Activated CD4-positive, alpha-beta T cell treated with anti-CD3 and anti-CD28 coated beads, Interleukin-10, Interleukin-2, amounts not matched to agents 100 ng/mL and 50 ng/mL, durations not matched to agents 16 hours and 8 hours (primary cell): Measurements from ENCODE around the gene PARD3.
"Not testable (repeated sequence)": the region's sequence is repeated elsewhere in the genome, so short reads cannot be mapped to it uniquely, and the experiment has no call there.

Experiments
- DNase-seq: peaks from one replicate; pipeline ENCODE4 v3.0.0-alpha.2; 2020

The PARD3 gene

DNA sequence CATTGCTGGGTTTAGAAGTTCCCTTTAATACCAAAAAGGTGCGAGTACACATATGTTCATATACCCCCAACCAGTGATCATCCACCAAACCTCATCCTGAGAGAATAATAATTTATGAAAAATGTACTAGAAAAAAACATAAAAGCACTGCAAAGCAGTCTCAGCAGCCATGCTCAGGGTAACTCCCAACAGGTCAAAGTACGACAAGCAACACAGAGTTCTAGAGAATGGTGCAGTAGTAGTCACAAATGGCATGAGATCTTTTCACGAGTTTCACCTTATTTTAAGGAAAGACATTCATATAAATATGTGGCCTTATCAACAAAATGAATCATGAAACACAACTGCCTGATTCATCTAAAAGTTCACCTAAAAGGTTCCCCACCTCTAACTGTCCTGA is 338.5 kb downstream of the PARD3 start:
- DNase-seq, result no peak

DNA sequence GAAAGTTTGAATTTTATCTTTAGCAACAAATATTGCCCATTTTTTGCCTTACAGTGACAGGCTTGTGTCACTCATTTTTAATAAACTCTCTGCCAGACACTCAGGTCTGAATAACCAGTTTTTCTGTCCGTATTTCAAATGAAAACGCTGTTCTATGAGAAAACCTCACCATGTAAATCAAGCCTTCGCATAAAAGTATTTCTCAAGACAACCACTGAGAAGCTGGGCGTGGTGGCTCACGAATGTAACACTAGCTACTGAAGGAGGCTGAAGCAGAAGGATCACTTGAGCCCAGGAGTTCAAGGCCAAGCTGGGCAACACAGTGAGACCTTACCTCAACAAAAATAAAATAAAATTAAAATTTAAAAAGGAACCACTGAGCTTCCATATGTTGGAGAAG is 339.3 kb downstream of the PARD3 start:
- DNase-seq, result no peak

DNA sequence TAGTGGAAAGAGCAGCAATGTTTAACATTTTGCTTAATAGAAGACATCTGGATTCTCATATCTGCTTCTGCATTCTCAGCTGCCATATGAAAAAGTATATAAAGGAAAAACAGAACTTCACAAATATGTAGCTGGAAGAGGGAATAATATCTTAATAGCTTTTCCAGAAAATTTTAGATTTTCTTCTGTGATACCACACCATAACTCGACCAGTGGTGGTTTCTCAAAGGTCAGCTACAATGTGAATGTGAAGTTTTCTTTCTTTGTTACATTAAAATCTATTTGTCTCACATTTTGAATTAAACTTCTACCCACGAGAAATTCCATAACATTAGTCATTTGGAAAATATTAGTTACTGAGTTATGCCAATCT is 339.8 kb downstream of the PARD3 start:
- no peak for DNase-seq

DNA sequence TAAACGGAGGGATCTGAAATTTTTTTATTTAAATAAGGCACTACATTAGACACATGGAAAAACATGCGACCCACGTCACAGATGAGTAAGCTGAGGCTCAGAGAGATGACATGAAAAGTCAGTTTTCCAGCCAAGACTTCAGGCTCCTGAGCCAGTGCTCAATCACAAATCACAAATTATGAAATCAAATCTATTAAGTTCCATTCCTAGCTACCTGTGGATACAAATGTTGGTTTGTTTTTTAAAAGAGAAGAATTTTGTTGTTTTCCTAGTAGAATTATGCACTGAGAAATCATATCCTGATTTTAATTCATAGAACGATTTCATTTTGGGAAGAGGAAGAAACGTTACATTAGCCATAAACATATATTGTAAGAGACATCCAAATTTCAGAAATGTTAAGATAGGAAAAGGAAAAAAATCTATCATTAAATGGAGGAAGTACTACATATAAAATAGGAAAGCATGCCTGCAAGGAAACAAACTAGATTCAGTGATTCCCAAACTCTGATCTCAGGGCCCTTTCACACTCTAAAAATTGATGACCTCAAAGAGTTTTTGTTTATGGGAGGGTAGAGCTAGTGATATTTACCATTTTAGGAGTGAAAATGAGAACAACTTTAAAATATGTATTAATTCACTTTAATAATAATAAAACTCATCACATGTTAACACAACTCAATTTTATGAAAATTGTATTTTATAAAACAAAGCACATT is 340.4 kb downstream of the PARD3 start:
- no peak for DNase-seq

DNA sequence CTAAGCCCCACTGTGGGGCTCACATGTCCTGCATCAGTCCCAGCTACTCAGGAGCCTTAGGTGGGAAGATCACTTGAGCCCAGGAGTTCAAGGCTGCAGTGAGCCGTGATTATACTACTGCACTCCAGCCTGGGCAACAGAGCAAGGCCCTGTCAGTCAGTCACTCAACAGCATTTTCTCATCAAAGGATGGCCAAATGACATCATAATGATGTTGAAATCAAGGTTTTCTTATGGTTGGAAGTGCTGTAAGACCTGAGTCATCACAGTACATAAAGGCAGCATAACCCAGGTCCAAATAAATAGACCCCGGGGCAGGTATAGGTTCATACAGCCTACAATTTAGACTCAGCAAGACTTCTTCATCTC is 341.1 kb downstream of the PARD3 start:
- DNase-seq, result no peak

DNA sequence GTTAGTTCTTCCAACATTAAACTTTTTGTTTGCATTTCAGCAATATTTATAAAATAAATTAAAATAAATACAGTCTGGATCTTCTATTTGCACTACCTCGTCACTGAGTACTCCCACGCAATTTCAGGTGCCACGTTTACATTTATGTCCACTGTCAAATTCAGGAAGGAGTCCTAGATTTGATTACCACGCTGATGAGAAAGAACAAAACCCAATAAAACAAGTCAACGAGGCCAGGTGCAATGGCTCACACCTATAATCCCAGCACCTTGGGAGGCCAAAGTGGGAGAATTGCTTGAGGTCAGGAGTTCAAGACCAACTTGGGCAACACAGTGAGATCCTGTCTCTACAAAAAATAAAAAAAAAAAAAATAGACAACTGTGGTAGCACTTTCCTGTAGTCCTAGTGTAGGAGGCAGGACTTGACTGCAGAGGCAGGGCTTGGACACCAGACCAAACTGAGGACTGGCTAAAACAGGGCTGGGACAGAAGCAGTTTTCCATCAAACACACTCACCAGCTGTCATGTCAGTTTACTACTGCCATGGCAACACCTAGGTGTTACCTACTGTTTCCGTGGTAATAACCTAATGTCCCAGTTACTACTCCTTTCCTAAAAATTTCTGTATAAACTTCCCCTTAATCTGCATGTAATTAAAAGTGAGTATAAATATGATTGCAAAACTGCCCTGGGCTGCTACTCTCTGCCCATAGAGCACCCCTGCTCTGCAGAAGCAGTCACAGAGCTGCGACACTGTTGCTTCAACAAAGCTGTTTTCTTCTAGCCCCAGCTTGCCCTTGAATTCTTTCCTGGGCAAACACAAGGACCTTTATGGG is 341.7 kb downstream of the PARD3 start:
- no peak for DNase-seq

DNA sequence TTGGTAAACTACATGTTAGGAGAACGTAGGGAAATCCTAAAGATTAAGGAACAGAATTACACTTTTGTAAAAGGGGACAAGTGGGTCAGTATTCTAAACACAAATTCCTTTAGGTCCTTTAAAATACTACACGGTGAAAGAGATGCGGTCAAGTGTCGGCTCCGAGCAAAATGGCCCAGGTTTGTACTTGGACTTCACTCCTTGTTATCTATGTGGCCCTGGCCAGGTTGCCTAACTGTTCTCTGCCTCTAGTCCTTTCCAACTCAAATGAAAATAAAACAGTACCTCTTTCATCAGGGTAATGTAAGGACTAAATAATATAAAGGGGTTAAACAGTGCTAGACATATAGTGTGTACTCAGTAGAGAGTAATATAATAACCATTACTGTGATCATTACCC is 344.8 kb downstream of the PARD3 start:
- DNase-seq, result no peak

DNA sequence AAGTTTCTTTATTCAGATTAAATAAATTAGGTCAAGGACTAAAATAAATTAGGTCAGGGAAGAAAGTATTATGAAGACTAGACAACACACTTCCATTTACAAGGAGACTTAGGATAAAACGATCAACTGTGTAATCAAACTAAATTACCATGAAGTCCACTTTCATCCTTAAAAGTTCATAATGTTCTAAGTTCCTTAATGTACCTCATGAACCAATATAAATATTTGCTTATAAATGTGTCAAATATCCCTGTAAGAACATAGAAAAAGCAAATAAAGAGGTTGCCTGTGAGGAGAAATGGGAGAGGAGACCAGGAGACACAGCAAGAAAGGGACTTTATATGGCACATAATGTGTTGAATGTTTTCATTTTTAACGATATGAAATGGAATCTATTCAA is 345.6 kb downstream of the PARD3 start:
- DNase-seq, result no peak

DNA sequence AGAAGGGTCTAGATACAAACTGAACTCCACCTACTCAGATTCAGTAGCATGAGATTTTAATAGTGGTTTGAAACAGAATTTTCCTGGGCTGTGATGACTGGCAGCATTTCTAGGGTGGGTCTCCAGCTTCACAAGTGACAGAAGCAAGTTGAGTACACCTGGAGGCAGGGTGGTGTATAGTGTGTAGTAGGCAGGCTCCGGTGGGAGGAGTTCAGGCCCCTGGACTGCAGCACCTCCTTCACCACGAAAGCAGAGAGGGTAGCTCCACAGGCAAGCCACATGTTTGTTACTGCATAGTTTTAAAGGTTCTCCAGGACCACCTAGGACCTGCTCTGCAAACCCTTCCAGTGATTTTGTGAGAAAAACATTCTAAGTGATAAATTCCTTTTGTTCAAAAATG is 347.2 kb downstream of the PARD3 start:
- DNase-seq, result no peak

DNA sequence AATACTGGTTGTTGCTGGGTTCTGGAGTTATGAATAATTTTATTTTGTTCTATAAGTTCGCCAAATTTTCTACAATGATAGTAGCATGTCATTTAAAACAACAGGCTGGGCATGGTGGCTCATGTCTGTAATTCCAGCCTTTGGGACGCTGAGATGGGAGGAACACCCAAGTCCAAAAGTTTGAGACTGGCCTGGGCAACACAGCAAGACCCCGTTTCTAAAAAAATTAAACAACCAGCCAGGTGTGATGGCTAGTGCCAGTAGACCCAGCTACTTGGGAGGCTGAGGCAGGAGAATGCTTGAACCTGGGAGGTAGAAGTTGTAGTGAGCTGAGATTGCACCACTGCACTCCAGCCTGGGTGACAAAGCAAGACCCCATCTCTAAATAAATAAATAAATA is 347.7 kb downstream of the PARD3 start:
- DNase-seq, result no peak

DNA sequence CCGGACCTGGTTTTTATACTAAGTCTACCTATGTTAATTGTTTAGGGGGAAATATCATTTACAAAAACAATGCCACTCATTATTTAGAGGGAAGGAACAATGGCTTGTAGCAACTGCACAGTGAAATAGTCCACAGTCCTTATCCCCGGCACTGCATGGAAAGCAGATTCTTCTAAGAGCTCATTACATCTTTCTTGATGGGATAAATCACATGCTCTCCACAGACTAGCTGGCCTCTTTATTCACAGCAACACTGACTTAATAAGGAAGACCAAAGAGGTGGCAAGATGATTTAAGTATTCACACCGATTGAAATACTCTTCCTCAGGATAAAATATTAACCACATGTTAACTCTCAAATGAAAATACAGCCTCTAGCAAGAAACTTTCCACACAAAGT is 349.4 kb downstream of the PARD3 start:
- DNase-seq, result no peak

DNA sequence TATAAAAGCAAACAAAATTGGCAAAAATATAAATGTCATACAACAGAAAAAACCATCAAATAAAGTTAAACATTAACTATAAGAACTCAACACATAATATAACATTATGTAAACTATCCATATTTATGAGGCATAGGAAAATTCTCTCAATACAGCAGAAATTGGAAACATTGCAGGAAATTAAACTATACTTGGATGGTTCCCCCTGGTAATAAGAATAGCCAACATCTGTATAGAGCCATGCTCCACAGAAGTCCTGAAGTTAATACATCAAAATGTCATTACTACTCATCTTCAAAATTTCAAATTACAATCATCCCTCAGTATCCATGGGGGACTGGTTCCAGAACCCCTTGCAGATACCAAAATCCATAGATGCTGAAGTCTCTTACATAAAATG is 350.5 kb downstream of the PARD3 start:
- DNase-seq, result no peak

DNA sequence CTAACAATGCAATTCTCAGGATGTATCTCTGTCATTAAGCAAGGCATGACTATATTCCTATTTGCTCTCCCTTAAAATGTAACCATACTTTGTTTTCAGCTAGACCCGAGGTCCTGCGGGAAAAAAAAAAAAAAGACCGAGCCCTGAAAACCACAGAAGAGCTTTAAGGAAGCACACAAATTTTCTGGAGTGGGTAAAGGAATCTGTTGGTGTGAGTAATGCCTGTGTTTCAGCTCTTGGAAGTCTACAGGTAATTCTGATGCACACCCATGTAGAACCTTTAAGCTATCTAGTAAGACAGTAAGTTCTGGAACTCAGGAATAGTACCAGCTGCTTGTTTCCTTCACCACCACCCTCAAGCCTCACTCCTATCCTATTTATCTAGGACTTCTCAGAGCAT is 351.1 kb downstream of the PARD3 start:
- no peak for DNase-seq

DNA sequence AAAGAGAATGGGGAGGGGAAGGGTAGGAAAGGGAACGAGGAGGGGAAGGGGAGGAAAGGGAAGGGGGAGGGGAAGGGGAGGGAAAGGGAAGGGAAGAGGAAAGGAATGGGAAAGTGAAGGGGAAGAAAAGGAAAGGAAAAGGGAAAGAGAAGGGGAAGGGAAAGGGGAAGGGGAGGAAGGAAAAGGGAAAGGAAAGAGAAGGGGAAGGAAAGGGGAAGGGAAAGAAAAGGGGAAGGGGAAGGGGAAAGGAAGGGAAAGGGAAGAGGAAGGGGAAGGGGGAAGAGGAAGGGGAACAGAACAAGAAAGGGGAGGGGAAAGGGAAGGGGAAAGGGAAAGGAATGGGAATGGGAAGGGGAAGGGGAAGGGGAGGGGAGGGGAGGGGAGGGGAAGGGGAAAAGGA is 352.1 kb downstream of the PARD3 start:
- DNase-seq, result no peak

DNA sequence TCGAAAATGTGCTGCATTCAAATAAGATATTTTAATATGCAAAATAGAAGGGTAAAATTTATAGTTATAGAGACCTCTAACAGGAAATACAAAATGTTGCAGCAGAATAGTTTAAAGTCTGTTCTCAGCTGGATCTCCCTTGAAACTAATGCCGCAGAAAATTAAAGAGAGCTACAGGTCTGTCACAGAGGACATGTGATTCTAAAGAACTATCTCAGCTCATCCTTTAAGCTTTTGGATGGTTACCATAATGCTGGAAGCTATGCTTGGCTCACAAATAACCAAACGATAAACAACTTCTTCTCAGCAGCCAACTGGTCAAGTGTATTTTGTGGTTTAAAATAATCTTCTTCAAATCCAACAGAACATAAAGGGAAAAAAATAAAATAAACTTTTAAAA is 353.0 kb downstream of the PARD3 start:
- no peak for DNase-seq

DNA sequence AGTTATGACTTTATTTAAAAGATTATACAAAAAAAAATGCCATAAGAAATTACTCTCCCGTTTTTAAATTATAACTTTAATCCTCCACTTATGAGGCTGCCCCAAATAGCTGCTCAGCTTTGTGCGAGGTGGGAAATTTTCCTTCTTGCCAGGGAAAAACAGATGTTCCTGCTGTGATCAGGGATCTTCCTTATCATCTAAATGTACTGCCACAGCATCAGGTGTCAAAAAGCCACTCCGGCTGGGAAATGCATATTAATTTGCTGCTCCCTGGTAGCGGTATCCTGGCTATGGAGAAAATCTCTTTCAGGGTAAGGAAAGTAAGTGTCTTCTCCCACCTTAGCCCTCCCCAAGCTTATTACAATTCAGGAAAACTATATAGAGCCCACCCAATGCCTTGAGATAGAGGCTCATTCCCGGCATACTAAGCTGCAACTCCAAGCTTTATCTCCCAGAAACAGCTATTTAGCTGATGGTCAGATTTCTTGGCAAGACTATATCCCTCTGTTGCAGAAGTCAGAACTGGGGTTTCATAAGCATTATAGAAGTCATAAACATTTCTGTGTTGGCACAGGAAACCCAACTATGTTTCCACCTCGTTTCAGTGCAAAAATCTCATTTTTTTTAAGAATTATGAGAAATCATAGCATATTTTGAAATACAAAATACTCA is 360.4 kb downstream of the PARD3 start:
- no peak for DNase-seq

DNA sequence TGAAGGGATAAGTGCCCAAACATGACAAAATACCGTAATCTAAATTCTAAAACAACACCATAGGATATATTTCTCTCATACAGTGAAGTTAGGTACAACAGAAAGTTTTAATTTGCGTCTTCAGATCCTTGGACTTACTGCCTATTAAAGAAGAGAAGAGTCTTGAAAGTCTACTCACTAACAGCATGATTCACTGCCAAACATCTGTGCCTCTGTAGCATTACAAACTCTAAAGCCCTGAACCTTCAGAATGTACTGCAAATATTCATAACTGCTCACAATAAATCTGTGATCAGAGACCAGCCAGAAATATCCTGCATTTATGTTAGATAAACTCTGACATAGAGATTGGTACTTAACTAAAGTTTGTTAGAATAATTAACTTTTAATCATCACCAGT is 365.3 kb downstream of the PARD3 start:
- DNase-seq, result no peak

DNA sequence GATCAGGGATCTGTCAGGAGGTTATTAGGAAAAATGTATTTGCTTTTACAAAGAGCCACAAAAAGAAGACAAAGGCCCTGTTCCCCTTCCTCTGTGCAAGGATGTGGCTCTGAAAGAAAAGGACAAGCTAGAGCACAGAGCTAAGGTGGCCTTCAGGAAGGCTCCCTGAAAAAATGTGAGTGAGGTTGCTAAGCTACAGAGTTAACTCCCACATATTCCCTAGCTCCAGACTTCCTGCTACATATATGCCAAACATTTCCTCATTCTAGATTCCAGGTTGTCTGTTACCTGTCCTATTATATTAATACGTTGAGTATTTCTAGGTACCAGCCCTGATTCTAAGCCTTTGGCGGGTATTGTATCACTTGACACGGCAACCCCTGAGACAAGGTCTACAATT is 369.0 kb downstream of the PARD3 start:
- DNase-seq, result no peak

DNA sequence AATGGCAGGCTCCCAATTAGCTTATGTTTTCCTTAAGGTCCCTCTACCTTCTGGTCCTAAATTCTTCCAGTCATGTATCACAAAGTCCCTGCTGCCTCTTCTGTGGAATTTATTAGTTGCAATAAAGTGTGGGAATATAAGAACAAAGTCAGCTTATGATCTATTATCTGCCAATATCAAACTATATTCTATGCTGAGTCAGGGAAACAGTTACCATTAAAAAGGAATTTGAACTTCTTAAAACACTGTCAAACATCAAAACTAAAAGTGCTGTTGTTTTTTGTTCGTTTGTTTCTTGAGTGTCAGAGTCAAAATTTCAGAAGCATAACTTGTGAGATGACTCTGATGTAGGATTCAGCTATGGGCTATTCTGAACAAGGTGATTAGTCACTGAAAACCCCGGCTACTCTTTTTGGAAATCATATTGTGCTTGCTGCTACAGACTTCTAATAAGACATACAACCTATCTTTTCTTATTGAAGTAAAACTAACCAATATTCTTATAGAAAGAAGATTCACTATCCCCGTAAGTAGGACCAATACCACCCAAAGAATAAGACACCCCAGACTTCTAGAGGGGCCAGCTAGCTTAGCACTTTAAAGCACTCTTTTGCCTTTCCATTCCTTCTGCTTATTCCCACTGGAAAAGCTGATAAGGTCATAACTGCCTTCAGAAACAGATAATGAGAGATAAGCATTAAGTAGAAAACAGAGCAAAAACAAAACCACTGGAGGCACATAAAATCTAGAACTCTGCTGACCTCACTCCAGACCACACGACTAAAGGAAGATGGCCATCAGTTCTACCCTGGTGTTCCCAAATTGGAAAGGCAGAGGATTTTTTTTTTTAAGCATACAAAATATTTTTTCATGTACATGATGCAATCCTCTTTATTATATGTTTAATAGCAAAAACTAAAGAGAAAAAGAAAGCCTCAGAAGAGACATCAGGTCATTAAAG is 370.6 kb downstream of the PARD3 start:
- DNase-seq, result no peak

DNA sequence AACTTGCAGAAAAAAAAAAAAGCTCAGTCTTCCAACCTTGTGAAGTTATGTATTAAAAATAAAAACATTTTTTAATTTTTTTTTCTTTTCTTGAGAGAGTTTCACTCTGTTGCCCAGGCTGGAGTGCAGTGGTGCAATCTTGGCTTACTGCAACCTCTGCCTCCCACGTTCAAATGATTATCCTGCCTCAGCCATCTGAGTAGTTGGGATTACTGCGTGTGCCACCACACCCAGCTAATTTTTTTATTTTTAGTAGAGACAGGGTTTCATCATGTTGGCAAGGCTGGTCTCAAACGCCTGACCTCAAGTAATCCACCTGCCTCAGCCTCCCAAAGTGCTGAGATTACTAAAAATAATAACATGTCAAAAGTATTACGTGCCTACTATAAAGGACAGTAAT is 375.7 kb downstream of the PARD3 start:
- DNase-seq, result not testable (repeated sequence)

DNA sequence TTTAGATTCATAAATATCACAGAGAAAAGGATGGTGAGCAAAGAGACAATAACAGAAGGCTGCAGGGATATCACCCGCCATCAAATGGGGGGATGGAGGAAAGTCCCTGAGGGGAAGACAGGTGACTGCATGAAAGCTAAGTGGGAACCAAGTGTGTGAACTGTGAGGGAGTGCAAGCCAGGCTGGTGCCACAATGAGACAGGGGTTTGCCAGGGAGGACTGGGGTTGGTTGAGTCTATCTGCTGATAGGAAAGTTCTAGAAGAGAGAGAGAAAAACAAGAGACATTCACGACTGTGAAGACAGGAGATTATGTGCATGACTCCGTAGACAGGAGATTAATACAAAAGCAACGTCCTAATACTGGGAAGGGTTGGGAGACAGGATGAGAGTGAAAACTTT is 376.4 kb downstream of the PARD3 start:
- DNase-seq, result no peak

DNA sequence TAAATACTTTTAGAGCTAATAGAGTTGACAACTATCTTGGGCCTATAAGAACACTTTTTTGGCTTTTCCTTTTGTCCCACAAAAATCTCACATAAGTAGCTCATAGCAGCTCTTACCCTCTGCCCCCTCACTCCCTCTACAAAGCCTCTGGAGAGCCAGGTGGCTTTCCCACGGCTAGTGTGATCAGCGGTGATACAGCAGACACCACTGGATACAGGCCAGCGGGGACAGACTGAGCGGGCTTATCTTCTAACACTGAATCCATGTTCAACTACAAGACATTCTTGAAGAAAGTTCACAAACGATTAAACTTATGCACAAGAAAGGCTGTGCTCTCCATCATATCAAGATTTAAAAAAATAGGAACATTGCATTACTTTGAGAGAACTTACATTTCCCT is 377.2 kb downstream of the PARD3 start:
- DNase-seq, result no peak

DNA sequence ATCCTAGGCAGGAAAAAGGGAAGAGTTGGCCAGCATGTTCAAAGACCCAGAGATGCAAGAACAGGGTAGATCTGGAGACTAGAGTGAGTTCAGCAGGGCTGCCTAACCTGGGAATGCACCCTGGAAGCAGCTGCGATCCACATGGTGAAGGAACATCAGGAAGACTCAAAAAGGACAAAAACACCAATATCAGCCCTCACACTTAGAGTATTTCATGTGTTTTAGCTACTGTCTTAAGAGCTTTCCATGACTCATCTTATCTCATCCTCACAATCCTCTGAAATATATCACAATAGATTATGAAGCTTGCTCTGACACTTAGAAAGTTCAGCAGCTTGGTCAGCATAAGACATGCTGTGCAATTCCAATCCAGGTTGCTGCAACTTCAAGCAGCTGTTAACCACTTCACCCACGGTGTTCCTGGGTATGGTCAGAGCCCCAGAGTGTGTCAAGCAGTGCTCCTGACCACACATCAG is 380.9 kb downstream of the PARD3 start:
- no peak for DNase-seq
